GM03348 (cell line): ENCODE measurements around the gene EML1.

Experiments used
- DNase-seq: peaks from one replicate; pipeline ENCODE4 v3.0.0; 2012; ENCODE audit warnings: low spot score

The EML1 gene

GRCh38 chr14:99793213-99794150 is at the start of gene EML1:
Gene EML1, plus strand, starts transcription at chr14:99793413. Its CDS starts 64 bp downstream, at chr14:99793477.
- peak; percentile 99 for DNase-seq

DNA sequence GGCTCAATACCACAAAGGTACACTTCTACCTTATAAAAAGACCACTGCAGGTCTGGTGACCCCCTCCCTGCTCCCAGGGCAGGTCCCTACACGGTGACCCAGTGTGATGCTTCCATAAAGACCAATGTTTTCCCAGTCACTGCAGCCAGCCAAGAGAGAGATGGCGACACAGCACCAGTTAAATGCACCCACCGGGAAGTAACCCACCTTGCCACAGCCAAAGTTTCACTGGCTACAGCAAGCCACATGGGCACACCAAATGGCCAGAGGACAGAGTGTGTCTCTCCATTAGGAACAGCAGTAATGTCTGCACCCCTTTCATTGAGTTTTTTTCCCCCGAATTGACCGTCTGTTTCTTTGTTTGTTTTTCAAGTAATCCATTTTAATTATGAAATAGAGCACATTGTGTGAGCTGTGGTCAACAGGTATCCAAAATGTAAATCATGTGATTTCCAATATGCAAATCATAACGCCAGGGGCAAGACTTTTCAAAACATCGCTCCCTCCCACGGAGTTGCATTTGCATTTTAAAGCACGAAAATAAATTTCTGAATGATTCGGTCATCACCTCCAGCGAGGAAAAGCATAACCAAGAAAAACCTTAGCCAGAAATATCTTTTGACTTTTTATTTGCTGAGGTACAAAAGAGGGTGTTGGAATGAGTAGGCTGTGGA is 48.9 kb upstream of the EML1 start:
- no peak for DNase-seq

DNA sequence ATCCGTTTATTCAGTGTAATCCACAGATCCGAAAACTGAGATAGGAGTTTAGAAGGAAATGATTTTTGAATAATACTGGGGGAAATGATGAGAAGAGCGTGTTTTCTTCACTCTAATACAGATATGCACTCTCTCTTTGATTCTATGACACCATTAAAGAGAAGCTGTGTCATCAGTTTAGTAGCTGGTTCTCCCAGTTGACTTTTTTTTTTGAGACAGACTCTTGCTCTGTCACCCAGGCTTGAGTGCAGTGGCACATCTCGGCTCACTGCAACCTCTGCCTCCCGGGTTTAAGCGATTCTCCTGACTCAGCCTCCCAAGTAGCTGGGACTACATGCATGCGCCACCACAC is 48.4 kb upstream of the EML1 start:
- DNase-seq = no peak

DNA sequence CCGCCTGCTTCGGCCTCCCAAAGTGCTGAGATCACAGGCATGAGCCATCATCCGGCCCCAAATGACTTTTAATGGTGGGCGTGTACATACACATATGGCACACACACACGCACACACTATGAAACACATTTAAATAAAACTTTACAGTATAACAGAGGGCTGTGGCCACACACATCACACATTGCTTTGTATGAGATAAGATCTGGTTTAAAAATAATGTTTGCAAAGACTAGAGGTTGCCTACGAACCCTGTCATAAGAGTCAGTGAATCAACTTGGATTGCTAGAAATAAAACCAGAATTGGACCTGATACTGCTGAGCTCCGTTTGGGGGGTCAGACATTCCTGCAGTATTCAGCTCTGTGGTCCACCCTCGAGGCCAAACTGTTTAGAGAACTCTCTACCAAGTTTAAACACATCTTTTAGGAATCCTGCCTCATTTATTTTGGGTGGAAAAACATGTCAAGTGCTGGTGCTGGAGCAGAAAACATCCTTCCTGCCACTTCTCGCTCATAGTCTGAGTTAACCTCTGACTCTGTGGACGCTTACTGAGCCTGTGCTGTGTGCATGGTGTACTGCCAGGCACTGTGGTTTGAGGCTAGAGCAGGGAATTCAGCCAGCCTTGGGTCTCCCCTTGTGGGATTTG is 47.8 kb upstream of the EML1 start:
- no peak for DNase-seq

DNA sequence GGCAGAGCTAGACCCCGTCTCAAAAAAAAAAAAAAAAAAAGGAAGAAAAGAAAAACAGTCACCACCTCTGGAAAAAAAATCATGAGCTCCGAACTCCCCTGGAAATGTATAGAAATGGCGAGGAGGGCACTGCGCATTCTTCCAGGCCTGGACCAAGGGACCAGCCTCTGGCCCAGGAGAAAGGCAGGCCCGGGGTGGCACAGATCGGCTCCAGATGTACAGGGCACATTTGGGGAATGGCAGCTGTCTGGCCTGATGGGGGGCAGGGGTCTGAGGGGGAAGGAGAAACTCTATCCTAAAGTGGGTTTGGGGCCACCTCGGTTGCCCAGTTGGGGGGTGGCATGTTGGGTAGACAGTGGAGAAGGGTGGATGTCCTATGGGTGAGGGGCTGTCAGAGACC is 46.0 kb upstream of the EML1 start:
- no peak for DNase-seq

GRCh38 chr14:99747582-99748330 is 45.5 kb upstream of the EML1 start:
- no peak for DNase-seq

DNA sequence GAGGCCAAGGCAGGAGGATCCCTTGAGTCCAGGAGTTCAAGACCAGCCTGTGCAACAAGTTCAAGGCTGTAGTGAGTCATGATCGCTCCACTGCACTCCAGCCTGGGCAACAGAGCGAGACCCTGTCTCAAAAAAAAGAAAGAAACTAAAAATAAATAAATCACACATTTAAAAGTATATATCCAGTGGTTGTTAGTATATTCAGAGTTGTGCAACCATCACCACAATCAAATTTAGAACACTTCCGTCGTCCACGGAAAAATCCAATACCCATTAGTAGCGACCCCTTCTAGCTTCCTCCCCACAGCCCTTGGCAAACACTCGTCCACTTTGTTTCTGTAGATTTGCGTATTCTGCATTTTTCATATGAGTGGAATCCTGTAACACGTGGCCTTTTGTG is 44.7 kb upstream of the EML1 start:
- no peak for DNase-seq

- no peak for DNase-seq
Observed at GRCh38 chr14:99749142-99749541, 44.1 kb upstream of the EML1 start.

DNA sequence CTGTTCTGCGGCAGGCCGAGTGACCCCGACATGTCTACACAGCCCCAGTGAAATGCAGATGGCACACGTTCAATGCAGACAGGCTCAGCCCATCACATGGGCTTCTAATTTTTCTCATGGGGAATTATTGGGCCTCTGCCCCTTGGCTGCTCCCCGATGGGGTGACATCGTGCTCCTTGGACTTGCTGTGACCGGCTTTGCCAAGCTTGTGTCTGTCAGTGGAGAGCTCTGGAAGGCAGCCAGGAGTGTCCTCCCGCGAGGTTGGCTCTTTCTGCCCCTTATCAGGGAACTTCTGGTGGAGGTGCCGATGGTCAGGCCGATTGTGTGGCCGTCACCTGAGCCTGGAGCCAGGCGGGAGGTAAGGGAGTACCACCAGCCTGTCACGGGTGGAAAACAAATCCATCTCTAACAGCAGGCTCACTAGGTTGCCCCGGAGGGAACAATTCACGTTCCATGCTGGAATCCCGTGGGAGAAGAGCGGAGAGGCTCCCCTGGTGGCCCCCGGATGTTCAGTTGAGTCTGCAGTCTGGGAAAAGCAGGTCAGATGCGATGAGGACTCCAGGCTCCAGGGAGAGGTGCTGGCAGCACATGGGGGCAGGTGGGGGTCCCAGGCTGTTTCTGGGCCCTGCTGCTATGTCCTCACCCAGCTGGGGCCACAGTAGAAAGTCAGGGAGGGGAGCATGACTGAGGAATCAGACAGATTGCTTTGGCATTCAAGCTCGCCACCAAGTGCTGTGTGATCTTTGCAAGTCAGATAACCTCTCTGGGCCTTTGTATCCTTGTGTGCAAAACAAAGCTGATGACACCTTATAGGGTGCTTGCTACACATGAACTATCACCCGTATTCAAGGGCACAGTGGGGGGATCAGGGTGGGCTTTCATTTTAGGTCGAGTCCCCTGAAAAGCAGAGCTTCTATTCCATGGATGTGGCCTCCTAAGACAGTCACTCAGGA is 43.2 kb upstream of the EML1 start:
- no peak for DNase-seq

DNA sequence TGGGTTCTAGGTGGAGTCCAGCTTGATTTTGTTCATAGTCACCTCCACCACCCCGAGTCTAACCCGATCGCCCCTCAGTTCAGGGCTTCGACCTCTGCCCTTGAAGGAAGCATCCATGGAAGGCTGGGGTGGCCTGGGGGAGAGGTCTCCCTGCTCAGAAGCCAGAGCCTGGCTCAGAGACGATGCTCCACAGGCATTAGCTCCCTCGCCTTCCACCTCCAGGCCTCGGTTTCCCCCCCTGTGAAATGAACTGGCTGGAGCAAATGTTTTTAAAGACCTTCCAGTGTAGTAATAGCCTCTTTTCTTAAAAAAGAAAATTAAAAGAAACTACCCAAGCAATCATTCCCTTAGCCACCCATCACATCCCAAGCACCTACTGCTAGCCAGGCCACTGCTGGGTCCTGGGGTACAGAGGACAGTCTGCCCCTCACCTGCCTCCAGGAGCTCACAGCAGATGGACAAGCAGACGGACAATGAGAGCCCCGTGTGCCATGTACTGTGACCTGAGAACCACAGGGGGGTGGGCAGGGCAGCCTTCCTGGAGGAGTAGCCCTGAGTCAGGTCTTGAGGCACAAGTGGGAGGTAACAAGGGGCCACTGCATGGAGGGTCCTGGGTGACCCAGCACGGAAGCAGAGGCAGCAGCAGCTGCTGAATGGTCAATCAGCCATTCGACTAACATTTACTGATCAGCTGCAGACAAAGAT is 42.3 kb upstream of the EML1 start:
- no peak for DNase-seq

DNA sequence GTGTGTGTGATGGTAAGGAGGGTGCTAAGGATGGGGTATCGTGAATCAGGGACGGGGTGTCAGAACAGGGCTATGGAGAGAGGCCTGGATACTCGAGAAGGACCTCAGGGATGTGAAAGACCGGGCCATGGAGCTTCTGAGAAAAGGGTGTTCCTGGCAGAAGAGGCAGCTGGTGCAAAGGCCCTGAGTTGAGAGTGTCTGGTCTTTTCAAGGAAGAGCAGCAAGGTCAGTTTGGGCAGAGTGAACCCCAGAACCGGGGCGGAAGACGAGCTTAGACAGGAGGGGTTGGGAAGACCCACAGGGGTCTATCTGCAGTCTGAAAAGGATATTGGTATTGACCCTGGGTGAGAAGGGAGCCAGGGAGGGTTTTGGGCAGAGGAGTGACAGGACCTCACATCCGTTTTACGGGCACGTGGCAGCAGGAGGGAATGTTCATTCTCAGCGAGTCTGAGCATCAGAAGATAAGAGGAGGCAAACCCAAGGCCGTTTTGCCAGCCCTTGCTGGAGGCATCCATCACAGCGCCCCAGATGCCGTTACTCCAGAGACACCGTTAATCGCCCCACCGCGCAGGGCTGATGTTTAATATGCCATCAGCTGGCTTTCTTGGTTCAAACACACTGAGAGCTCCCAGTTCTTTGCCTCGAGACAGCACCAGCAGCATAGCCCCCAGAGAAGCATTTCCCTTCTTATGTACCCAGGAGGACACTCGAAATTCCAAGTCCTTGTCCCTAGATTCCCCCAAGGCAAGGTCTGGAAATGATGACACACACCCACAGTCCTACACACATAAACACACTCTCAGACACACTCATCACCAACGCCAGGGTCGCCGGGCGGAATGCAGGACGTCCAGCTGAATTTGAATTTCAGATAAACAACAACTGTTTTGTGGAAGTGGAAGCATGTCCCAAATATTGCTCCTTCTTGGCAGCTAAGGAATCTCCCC is 41.4 kb upstream of the EML1 start:
- DNase-seq = no peak

DNA sequence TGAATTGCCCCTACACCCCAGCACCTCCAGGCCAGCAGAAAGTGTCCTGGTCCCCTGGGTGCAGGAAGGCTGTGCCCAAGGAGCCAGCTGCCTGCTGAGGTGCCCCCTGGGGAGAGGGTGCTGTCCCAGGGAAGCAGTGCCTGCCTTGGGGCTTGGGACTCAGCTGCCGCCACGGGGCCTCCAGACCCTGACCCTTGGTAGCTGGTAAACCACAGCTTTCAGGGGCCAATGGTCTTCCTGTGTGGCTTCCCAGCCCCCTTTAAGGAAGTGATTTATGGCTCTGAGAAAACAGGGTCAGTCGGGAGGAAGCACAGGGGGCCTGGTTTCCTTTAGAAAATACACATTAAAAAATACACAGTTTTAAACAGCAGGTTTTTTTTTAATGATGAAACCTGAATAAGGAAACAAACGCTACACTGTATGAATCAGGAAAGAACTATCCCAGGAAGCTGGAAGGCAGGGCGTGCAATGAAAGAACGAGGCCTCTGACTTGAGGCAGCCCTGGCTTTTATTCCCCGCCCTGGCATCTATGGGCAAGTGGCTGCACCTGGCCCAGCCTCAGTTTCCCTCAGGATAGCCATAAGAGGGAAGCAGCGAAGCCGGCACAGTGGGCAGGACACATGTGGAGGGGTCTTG is 40.6 kb upstream of the EML1 start:
- DNase-seq = peak; percentile 83

DNA sequence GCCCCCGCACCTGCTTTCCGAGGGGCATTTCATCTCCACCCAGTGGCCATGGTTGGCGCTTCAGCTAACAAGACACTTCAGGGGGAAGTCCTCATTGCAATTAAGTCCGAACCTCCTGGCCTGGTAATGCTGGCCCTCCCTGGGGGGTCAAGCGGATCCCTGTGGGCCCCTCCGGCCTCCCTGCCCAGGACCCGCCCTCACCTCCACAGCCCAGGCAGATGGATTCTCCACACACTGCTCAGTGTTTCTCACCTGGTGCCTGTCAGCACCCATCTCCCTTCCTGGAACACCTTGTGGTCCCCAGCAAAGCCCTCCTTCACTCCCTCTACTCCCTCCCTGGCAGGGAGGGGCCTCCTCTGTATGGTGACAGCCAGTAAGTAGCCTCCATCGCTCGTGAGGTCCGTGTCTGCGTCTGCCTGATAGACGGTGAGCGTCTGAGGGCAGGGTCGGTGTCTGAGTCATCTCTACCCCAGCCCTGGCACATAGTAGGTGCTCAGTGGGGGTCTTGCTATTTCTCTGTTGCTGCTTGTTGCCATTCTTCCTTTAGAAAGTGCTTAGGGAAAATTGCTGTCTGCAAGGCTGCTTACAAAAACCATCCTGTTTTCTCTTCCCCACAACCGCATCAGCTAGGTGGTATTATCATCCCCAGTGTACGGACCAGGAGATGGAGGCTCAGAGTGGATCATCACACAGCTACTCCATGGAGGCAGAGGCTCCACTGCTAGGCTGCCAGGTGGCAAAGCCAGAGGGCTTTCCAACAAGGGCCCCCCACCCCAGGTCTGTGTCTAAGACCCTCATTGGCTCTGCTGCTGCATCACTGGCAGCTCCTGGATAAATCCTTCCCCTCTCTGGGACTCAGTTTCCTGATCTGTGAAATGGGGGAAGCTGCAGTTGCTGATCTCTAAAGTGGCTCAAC is 39.7 kb upstream of the EML1 start:
- no peak for DNase-seq

- no peak for DNase-seq
Observed at GRCh38 chr14:99754141-99755067, 38.8 kb upstream of the EML1 start.

GRCh38 chr14:99755068-99755405 is 38.2 kb upstream of the EML1 start:
- no peak for DNase-seq
